Type B pancreatic cell (in vitro differentiated cells): ENCODE measurements around the gene GAN. TPM values are rescaled to one million over a fixed set of nuclear protein-coding genes. Genes with fewer than 3 reads are reported as not detected.

Source experiments
- DNase-seq: peaks from one replicate; pipeline ENCODE4 v3.0.0; 2021; ENCODE audit warnings: mixed read lengths; ENCODE audit not compliant: unreplicated experiment; ENCODE audit errors: extremely low spot score
- H3K27ac Mint-ChIP-seq: 2 replicates; pipeline ENCODE4 v1.8.0; 2021; ENCODE audit warnings: mild to moderate bottlenecking, mixed read lengths
- H3K27me3 Mint-ChIP-seq: 2 replicates; pipeline ENCODE4 v1.8.0; 2021; ENCODE audit warnings: mixed read lengths
- H3K36me3 Mint-ChIP-seq: 2 replicates; pipeline ENCODE4 v1.8.0; 2021; ENCODE audit warnings: mixed read lengths
- H3K4me1 Mint-ChIP-seq: one replicate; pipeline ENCODE4 v1.8.0; 2021; ENCODE audit warnings: mixed read lengths; ENCODE audit not compliant: unreplicated experiment
- H3K4me3 Mint-ChIP-seq: 2 replicates; pipeline ENCODE4 v1.8.0; 2021; ENCODE audit warnings: mild to moderate bottlenecking, mixed read lengths
- H3K9me3 Mint-ChIP-seq: 2 replicates; pipeline ENCODE4 v1.8.0; 2021; ENCODE audit warnings: mixed read lengths
- total RNA-seq: library from RNA; stranded (reverse); gene quantifications from 2 replicates; pipeline ENCODE4 v1.2.1, GENCODE V29; 2021; ENCODE audit warnings: low replicate concordance
- TF ChIP-seq, protein P1 (sequence below): fragments of 200-600 bp; sonication (generic); conservative IDR thresholded peaks from 2 replicates; pipeline ENCODE4 v1.5.0; 2021; ENCODE audit warnings: antibody characterized with exemption, mild to moderate bottlenecking

Gene GAN
- total RNA-seq, 1 donor from 2014 or later = 14.8 TPM

DNA sequence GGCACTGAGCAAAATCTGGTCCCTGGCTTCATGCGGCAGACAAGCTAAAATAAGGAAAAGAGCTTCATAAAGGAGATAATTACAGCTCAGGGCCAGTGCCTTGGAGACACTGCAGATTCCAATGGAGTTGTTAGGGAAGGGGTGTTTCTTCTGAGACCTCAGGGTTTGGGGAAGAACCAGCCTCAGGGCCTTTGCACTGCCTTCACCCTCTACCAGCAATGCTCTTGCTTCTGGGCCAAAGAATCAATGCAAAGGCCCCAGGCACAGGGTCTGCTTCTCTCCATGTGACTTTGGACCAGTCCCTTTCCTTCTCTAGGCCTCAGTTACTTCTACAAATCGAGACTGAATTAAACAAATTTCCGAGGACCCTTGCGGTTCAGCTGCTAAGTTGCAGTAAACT lies 36.2 kb upstream of the GAN start:
- no peaks in the 10 kb centered on the region for H3K36me3 Mint-ChIP-seq
- H3K4me3 Mint-ChIP-seq = no peak overlapping the region
- no peak for DNase-seq
- H3K9me3 Mint-ChIP-seq = peaks cover 4% of the 10 kb centered on the region
- peaks cover 6% of the 10 kb centered on the region for H3K4me1 Mint-ChIP-seq
- no peaks in the 10 kb centered on the region for H3K27me3 Mint-ChIP-seq
- peak overlapping the region; percentile 97 for H3K27ac Mint-ChIP-seq
- TF ChIP-seq, protein P1, sequence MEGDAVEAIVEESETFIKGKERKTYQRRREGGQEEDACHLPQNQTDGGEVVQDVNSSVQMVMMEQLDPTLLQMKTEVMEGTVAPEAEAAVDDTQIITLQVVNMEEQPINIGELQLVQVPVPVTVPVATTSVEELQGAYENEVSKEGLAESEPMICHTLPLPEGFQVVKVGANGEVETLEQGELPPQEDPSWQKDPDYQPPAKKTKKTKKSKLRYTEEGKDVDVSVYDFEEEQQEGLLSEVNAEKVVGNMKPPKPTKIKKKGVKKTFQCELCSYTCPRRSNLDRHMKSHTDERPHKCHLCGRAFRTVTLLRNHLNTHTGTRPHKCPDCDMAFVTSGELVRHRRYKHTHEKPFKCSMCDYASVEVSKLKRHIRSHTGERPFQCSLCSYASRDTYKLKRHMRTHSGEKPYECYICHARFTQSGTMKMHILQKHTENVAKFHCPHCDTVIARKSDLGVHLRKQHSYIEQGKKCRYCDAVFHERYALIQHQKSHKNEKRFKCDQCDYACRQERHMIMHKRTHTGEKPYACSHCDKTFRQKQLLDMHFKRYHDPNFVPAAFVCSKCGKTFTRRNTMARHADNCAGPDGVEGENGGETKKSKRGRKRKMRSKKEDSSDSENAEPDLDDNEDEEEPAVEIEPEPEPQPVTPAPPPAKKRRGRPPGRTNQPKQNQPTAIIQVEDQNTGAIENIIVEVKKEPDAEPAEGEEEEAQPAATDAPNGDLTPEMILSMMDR = no peak

DNA sequence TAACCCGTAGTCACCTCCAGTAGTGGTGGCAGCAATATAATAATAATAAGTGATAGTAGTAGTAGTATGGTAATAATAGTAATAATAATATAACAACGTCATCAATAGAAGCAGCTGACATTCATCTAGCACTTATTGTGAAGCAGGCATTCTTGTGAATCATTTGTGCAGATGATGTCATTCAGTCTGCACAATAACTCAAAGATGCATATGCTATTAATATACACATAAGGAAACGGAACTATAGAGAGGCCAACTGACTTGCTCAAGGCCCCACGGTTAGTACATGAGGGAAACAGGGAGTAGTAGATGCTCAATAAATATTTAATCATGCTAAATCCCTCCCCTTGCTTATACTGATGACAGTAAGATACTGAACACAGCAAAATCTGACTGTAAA lies 35.4 kb upstream of the GAN start:
- Mint-ChIP-seq H3K4me1 (peaks cover 6% of the 10 kb centered on the region), H3K27me3 (no peaks in the 10 kb centered on the region), H3K27ac (peak overlapping the region; percentile 97), H3K4me3 (no peak overlapping the region), H3K36me3 (no peaks in the 10 kb centered on the region), H3K9me3 (peaks cover 4% of the 10 kb centered on the region)
- TF ChIP-seq, protein P1 = no peak
- no peak for DNase-seq

DNA sequence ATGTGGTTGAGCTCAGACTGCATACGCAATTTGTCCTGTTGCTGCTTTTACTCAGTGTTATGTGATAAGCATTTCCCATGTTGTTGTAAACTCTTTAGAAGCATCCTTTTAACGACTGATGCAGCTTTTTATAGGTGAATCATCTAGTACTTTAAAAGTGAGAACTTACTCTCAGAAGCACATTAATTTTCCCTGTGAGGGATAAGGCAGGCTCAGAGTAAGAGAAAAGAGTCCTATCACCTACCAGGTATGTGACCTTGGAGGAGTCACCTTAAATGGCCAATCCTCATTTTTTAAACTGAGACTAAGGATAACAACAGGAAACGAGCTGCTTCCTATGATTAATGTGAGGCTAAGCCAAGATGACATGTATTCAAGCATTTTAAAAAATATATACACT lies 34.4 kb upstream of the GAN start:
- no peak for DNase-seq
- Mint-ChIP-seq H3K36me3 (no peaks in the 10 kb centered on the region), H3K27me3 (no peaks in the 10 kb centered on the region)

DNA sequence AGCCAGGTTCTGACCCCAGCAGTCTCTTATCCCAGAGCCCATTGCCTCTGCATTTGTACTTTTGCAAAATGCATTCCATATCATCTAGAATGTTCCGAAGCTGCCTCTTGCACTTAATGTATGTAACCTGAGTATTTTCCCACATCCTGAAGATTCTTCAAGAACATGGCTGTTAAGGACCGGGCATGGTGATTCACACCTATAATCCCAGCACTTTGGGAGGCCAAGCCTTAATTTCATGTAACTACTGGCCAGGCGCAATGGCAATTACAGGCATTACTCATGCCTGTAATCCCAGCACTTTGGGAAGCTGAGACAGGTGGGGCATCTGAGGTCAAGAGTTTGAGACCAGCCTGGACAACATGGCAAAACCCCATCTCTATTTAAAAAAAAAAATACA lies 31.7 kb upstream of the GAN start:
- DNase-seq = no peak
- Mint-ChIP-seq H3K27me3 (no peaks in the 10 kb centered on the region), H3K4me3 (no peak overlapping the region), H3K9me3 (peaks cover 4% of the 10 kb centered on the region), H3K27ac (no peak overlapping the region), H3K36me3 (no peaks in the 10 kb centered on the region), H3K4me1 (no peaks in the 10 kb centered on the region)
- TF ChIP-seq, protein P1 = no peak

More for the DNA sequence above, 34.4 kb upstream of the GAN start:
- Mint-ChIP-seq H3K9me3 (peaks cover 4% of the 10 kb centered on the region), H3K4me3 (peak overlapping the region; percentile 57), H3K4me1 (peaks cover 6% of the 10 kb centered on the region), H3K27ac (peak overlapping the region; percentile 76)
- TF ChIP-seq, protein P1 = no peak

DNA sequence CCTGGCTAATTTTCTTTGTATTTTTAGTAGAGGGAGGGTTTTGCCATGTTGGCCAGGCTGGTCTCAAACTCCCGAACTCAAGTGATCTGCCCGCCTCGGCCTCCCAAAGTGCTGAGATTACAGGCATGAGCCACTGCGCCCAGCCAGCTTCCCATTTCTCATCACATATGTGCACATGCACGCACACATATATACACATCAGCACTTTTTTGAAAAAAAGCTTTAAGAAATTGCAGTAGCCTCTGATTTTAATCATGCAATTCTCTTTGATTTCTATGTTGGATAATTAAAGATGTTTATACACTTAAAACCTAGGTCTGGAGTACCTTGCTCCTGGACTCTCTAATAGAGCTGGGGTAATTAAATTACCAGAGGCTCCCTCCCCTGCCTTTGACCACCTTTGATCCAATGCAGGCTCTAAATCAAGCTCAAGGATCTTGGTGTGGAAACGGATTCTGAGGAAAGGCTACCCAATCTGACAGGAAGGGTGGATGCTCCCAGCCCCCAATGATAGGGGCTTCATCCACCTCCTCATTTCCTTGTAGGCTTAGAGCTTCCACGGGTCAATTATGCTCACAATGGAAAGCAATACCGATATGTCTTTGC lies 29.7 kb upstream of the GAN start:
- Mint-ChIP-seq H3K27ac (no peak overlapping the region), H3K9me3 (peaks cover 4% of the 10 kb centered on the region), H3K4me3 (no peak overlapping the region)

More for the DNA sequence above, 29.7 kb upstream of the GAN start:
- no peak for DNase-seq
- no peaks in the 10 kb centered on the region for H3K36me3 Mint-ChIP-seq
- TF ChIP-seq, protein P1 = no peak
- no peaks in the 10 kb centered on the region for H3K27me3 Mint-ChIP-seq
- H3K4me1 Mint-ChIP-seq = no peaks in the 10 kb centered on the region
